Activated CD4-positive, alpha-beta T cell treated with anti-CD3 and anti-CD28 coated beads, Interleukin-2, amount 10 ng/mL, durations not matched to agents 7 days and 5 days (primary cell): ENCODE data around the gene PDE1A. TPM values are rescaled to one million over a fixed set of nuclear protein-coding genes. Genes with fewer than 3 reads are reported as not detected.

ENCODE experiments used
- CTCF ChIA-PET: fragments of 350-600 bp; sonication (Branson Sonifier 250); formaldehyde crosslinking; loops from one replicate; lab custom pipeline; 2021; ENCODE audit warnings: antibody characterized with exemption; lab: Charles Lee
- POLR2A ChIA-PET: fragments of 350-600 bp; sonication (Branson Sonifier 250); formaldehyde crosslinking; loops from one replicate; lab custom pipeline; 2021; ENCODE audit warnings: antibody characterized with exemption; lab: Charles Lee
- DNase-seq: peaks from one replicate; pipeline ENCODE4 v3.0.0-alpha.2; 2020
- H3K27ac Mint-ChIP-seq: one replicate; pipeline ENCODE4 v1.8.0; 2021; ENCODE audit warnings: mild to moderate bottlenecking, moderate library complexity, mixed read lengths
- H3K27me3 Mint-ChIP-seq: one replicate; pipeline ENCODE4 v1.8.0; 2021; ENCODE audit warnings: mixed read lengths
- H3K36me3 Mint-ChIP-seq: one replicate; pipeline ENCODE4 v1.8.0; 2021; ENCODE audit warnings: low read depth, mixed read lengths
- H3K4me1 Mint-ChIP-seq: one replicate; pipeline ENCODE4 v1.8.0; 2021; ENCODE audit warnings: mixed read lengths
- H3K4me3 Mint-ChIP-seq: one replicate; pipeline ENCODE4 v1.8.0; 2021; ENCODE audit warnings: mild to moderate bottlenecking, moderate library complexity, mixed read lengths
- H3K9me3 Mint-ChIP-seq: one replicate; pipeline ENCODE4 v1.8.0; 2021; ENCODE audit warnings: mixed read lengths
- total RNA-seq, 2 experiments: library from RNA; stranded (reverse); gene quantifications; one replicate each; pipeline ENCODE4 v1.2.3, GENCODE V29; 2021

PDE1A gene
- total RNA-seq, 2 experiments from 2014 or later = not detected

- H3K4me1 Mint-ChIP-seq = no peaks in the 10 kb centered on the region
- no peak overlapping the region for H3K4me3 Mint-ChIP-seq
- H3K27ac Mint-ChIP-seq = no peak overlapping the region
- no peaks in the 10 kb centered on the region for H3K36me3 Mint-ChIP-seq
- H3K9me3 Mint-ChIP-seq = no peaks in the 10 kb centered on the region
- H3K27me3 Mint-ChIP-seq = no peaks in the 10 kb centered on the region
- ChIA-PET POLR2A (no interaction called here), CTCF (no interaction called here)
- no peak for DNase-seq
These were observed 323.3 kb downstream of the PDE1A start for GRCh38 chr2:182103526-182103925.

GRCh38 chr2:182101263-182101662 lies 325.6 kb downstream of the PDE1A start:
- H3K9me3 Mint-ChIP-seq = no peaks in the 10 kb centered on the region
- ChIA-PET POLR2A (no interaction called here), CTCF (no interaction called here)
- H3K4me3 Mint-ChIP-seq = no peak overlapping the region
- no peaks in the 10 kb centered on the region for H3K36me3 Mint-ChIP-seq
- no peak overlapping the region for H3K27ac Mint-ChIP-seq
- no peaks in the 10 kb centered on the region for H3K4me1 Mint-ChIP-seq
- no peaks in the 10 kb centered on the region for H3K27me3 Mint-ChIP-seq
- DNase-seq = no peak

DNA sequence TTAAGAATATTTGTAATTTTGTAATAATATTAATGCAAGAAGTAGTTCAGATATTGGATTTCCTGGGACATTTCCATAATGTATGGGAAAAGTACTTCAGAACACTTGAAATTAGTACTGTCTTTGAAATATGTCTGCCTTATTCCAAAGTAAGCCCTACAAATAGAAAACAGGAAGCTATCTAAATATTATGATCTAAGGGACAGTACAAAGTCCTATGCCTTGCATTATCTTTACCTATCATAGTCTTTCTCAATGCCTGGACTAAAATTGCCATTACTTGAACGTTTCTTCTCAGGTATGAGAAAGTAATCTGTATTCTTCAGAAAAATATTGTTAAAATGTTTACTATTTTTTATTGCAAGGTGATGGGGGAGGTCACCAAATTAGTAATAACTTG lies 328.2 kb downstream of the PDE1A start:
- Mint-ChIP-seq H3K36me3 (no peaks in the 10 kb centered on the region), H3K4me3 (no peak overlapping the region), H3K27me3 (no peaks in the 10 kb centered on the region), H3K4me1 (no peaks in the 10 kb centered on the region), H3K9me3 (no peaks in the 10 kb centered on the region), H3K27ac (no peak overlapping the region)
- no peak for DNase-seq
- ChIA-PET POLR2A (no interaction called here), CTCF (no interaction called here)

GRCh38 chr2:182097571-182098164 lies 329.2 kb downstream of the PDE1A start:
- CTCF ChIA-PET = no interaction called here

DNA sequence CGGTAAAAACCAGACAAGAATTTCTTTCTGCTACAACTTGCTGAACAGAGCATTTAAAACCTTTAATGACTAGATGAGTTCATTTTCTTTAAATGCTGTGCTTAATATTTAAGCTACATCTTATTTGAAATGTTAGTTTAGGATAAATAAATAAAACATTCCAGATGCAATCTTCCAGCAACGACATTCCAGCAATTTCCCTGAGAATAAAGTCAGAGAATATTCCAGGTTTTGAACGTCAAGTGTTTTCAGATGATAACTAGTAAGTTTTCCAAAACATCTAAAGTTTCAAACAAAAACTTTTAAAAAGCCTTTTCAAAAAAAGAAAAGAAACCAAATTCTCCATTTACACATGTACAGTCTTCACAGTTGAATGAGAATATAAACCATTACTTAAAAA lies 336.4 kb downstream of the PDE1A start:
- no peak for DNase-seq
- CTCF ChIA-PET = no interaction called here
- Mint-ChIP-seq H3K9me3 (no peaks in the 10 kb centered on the region), H3K36me3 (no peaks in the 10 kb centered on the region), H3K4me1 (no peaks in the 10 kb centered on the region), H3K27ac (no peak overlapping the region), H3K4me3 (no peak overlapping the region), H3K27me3 (peaks cover 5% of the 10 kb centered on the region)
- POLR2A ChIA-PET = no interaction called here

More at GRCh38 chr2:182097571-182098164, 329.2 kb downstream of the PDE1A start:
- Mint-ChIP-seq H3K4me3 (no peak overlapping the region), H3K4me1 (no peaks in the 10 kb centered on the region), H3K9me3 (no peaks in the 10 kb centered on the region), H3K27ac (no peak overlapping the region), H3K36me3 (no peaks in the 10 kb centered on the region), H3K27me3 (no peaks in the 10 kb centered on the region)
- POLR2A ChIA-PET = no interaction called here
- DNase-seq = no peak
